Ascending aorta (tissue), 2 donors: ENCODE data around the gene SLC27A6. TPM values are rescaled to one million over a fixed set of nuclear protein-coding genes. Genes with fewer than 3 reads are reported as not detected.
"Not testable (repeated sequence)": the region's sequence is repeated elsewhere in the genome, so short reads cannot be mapped to it uniquely, and the experiment has no call there.

ENCODE experiments used
- DNase-seq, 2 donors: peaks; one replicate each; pipeline ENCODE4 v3.0.0-alpha.2; 2019; ENCODE audit warnings: low spot score in 2 of 2
- H3K27ac ChIP-seq, 2 donors: fragments of 200-600 bp; sonication (generic); one replicate each; pipeline ENCODE4 v1.5.1; 2016 to 2017; ENCODE audit warnings: mild to moderate bottlenecking in 1 of 2
- H3K27me3 ChIP-seq: fragments of 200-600 bp; sonication (generic); one replicate; pipeline ENCODE4 v1.5.1; 2017
- H3K36me3 ChIP-seq, 2 donors: fragments of 200-600 bp; sonication (generic); one replicate each; pipeline ENCODE4 v1.5.1; 2016
- H3K4me1 ChIP-seq, 2 donors: fragments of 200-600 bp; sonication (generic); one replicate each; pipeline ENCODE4 v1.5.1; 2016 to 2017; ENCODE audit warnings: mild to moderate bottlenecking in 1 of 2
- H3K4me3 ChIP-seq, 2 donors: fragments of 200-600 bp; sonication (generic); one replicate each; pipeline ENCODE4 v1.5.1; 2016 to 2017; ENCODE audit warnings: mild to moderate bottlenecking in 1 of 2
- H3K9me3 ChIP-seq, 2 donors: fragments of 200-600 bp; sonication (generic); one replicate each; pipeline ENCODE4 v1.5.1; 2016
- intact Hi-C: fragments of 100-400 bp; cut with DNase I; formaldehyde crosslinking; loops from one replicate; pipeline ENCODE4 v1.15.1; 2023
- total RNA-seq: library from RNA; depleted of rRNA; stranded (reverse); fragments of >200 nt; gene quantifications from one replicate; pipeline ENCODE4 v1.1.0, GENCODE V29; 2016
- TF ChIP-seq, protein P1 (sequence below), 3 experiments: fragments of 200-600 bp in 2 of 3; fragments of 450-650 bp in 1 of 3; sonication (generic) in 2 of 3; IDR thresholded peaks; one replicate each; pipeline ENCODE4 v1.5.1; 2016 to 2019; ENCODE audit warnings: antibody characterized with exemption in 3 of 3, mild to moderate bottlenecking in 1 of 3, moderate library complexity in 1 of 3

Gene SLC27A6
- total RNA-seq, 1 donor from 2014 or later: 0.43 TPM

DNA sequence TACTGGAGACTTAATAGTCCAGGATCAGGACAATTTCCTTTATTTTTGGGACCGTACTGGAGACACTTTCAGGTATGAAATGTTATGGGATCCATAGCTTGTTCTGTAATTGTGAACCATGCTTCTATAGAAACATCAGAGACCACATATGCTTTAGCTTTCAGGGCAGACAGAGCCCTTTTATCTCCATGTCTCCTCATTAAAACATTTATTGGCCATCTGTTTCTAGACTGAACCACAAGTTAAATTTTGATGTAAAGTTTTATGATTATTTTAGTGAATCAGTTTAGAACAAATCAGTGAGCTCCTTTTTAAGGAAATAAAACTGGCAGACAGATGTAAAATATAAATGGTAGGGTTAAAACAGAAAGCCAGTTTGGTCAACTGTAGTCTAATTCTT lies 62.0 kb downstream of the SLC27A6 start:
- H3K36me3 ChIP-seq: no peaks in the 10 kb centered on the region
- no peak overlapping the region for H3K4me3 ChIP-seq
- intact Hi-C loops: no loop called here
- TF ChIP-seq, protein P1, sequence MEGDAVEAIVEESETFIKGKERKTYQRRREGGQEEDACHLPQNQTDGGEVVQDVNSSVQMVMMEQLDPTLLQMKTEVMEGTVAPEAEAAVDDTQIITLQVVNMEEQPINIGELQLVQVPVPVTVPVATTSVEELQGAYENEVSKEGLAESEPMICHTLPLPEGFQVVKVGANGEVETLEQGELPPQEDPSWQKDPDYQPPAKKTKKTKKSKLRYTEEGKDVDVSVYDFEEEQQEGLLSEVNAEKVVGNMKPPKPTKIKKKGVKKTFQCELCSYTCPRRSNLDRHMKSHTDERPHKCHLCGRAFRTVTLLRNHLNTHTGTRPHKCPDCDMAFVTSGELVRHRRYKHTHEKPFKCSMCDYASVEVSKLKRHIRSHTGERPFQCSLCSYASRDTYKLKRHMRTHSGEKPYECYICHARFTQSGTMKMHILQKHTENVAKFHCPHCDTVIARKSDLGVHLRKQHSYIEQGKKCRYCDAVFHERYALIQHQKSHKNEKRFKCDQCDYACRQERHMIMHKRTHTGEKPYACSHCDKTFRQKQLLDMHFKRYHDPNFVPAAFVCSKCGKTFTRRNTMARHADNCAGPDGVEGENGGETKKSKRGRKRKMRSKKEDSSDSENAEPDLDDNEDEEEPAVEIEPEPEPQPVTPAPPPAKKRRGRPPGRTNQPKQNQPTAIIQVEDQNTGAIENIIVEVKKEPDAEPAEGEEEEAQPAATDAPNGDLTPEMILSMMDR (IDR thresholded peaks at IDR 0.05): no peak
- no peak for DNase-seq
- H3K9me3 ChIP-seq: no peaks in the 10 kb centered on the region
- H3K27me3 ChIP-seq: no peaks in the 10 kb centered on the region
- no peaks in the 10 kb centered on the region for H3K4me1 ChIP-seq
- no peak overlapping the region for H3K27ac ChIP-seq

DNA sequence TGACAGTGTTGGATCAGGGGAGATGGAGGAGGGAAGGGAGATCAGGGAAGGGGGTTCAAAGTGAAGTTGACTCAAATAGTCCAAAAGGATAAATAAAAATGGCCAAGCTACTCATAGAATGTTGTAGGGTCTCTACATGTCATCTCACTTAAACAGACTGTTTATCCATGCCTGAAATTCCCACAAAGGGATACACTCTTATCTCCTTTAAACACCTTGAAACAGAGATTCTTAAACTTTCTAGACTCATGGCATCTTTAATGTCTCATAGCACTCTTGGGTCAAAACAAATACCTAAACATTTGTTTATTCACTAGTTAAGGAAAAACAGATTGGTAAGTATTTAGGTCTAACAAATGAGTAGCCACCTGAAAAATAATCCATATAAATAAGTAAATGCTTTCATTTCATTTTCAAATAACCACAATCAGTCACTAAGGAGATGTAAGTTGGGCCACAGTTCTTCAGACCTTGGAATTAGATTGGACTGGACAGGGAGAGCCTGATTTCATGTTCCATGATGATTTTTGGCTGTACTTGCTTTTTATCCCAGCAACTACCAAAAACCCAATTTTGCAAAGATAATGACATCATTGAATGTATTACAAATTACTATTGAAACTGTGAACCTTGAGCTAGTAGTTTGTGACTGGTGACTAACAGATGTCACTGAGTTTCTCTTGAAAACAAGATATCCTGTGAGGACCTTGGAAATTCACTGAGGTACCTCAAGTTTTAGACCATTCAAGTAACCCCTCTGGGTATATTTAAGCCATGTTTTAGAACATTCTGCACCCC lies 66.8 kb downstream of the SLC27A6 start:
- H3K27me3 ChIP-seq: no peaks in the 10 kb centered on the region
- no peak overlapping the region for H3K4me3 ChIP-seq
- no peaks in the 10 kb centered on the region for H3K9me3 ChIP-seq
- no peaks in the 10 kb centered on the region for H3K4me1 ChIP-seq
- TF ChIP-seq, protein P1 (IDR thresholded peaks at IDR 0.05): no peak
- DNase-seq: no peak
- H3K27ac ChIP-seq: no peak overlapping the region
- intact Hi-C loops: no loop called here
- H3K36me3 ChIP-seq: no peaks in the 10 kb centered on the region

DNA sequence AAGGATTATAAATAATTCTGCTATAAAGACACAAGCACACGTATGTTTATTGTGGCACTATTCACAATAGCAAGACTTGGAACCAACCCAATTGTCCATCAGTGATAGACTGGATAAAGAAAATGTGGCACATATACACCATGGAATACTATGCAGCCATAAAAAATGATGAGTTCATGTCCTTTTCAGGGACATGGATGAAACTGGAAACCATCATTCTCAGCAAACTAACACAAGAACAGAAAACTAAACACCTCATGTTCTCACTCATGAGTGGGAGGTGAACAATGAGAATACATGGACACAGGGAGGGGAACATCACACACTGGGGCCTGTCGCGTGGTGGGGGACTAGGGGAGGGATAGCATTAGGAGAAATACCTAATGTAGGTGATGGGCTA lies 71.0 kb downstream of the SLC27A6 start:
- intact Hi-C loops, H3K27ac ChIP-seq, H3K27me3 ChIP-seq, H3K4me3 ChIP-seq, H3K9me3 ChIP-seq, DNase-seq, H3K36me3 ChIP-seq, H3K4me1 ChIP-seq: not testable (repeated sequence)

DNA sequence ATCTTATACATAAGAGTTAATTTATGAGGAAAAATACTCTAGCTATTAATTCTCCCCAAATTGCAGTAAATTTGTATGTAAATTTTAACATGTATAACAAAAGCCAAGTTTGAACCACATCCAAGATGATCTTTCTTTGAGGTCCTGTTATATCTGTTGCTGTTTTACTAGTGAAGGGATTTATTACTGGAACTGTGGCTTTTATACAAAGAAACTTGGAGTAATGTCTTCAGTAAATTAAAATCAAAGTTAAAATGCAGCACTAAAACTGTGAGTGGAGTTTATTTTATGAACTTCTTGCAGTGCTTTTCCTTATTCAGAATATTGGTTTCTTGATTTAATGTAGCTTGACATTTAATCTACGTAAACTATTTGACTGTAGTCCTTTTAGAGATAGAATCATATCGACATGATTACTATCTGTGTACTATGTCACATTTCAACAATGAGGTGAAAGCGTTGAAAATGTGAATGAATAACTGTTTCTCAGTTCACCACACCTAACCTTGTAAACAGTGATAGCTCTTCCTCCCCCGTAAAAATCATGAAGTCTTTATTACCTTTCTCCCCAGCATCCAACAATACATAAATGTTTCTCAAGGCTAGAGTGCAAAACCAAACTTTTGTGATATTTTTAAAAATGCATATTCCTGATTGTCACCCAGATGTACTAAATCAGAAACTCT lies 76.1 kb downstream of the SLC27A6 start:
- TF ChIP-seq, protein P1 (IDR thresholded peaks at IDR 0.05): no peak
- no peaks in the 10 kb centered on the region for H3K27me3 ChIP-seq
- intact Hi-C loops: no loop called here
- no peak overlapping the region for H3K4me3 ChIP-seq
- no peaks in the 10 kb centered on the region for H3K36me3 ChIP-seq
- H3K27ac ChIP-seq: no peak overlapping the region
- H3K9me3 ChIP-seq: peaks cover 0 to 12% of the 10 kb centered on the region in 2 donors
- DNase-seq: no peak
- no peaks in the 10 kb centered on the region for H3K4me1 ChIP-seq

DNA sequence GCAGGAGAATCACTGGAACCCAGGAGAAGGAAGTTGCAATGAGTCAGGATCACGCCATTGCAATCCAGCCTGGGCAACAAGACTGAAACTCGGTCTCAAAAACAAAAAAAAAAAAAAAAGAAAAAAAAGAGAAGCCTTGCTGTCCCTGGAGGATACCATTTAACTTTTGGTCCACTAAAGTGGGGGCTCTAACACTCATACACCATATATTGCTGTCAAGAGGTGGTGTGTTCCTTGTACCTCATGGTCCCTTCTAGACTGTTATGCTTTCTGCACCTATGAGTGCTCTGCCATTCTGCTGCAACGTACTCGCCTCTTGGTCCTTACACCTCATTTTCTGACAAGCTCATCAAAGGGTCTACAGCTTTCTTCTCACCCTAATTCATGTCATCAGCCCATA lies 77.0 kb downstream of the SLC27A6 start:
- no peak for DNase-seq
- H3K27ac ChIP-seq: no peak overlapping the region
- no peak overlapping the region for H3K4me3 ChIP-seq
- peaks cover 0 to 12% of the 10 kb centered on the region in 2 donors for H3K9me3 ChIP-seq
- H3K27me3 ChIP-seq: no peaks in the 10 kb centered on the region
- H3K4me1 ChIP-seq: no peaks in the 10 kb centered on the region
- intact Hi-C loops: no loop called here
- TF ChIP-seq, protein P1 (IDR thresholded peaks at IDR 0.05): no peak
- H3K36me3 ChIP-seq: no peaks in the 10 kb centered on the region

DNA sequence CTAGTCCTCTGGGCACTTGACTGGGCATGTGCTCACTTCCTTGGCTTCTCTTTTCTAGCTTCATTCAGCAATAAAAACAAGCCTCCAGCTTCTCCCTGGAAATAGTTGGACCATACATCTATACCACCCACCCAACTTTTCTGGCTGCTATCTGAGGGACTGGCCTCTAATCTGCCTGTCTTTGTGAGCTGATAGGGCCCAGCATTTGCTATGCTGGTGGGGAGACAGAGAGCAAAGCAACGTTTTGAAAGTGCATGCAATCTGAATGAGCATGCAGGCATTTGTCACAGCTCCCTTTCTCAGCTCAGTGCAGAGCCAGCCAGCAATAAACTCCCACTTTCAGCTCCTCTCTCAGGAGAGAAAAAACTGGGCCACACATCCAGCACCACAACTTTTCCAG lies 78.6 kb downstream of the SLC27A6 start:
- Histone ChIP-seq H3K27ac (no peak overlapping the region), H3K9me3 (peaks cover 0 to 12% of the 10 kb centered on the region in 2 donors), H3K4me1 (no peaks in the 10 kb centered on the region), H3K36me3 (no peaks in the 10 kb centered on the region), H3K27me3 (no peaks in the 10 kb centered on the region), H3K4me3 (no peak overlapping the region)
- DNase-seq: no peak
- TF ChIP-seq, protein P1 (IDR thresholded peaks at IDR 0.05): no peak
- intact Hi-C loops: no loop called here
